ENCODE measurements around the gene APOBEC3C. TPM values are rescaled to one million over a fixed set of nuclear protein-coding genes. Genes with fewer than 3 reads are reported as not detected.
"Not testable (repeated sequence)": the region's sequence is repeated elsewhere in the genome, so short reads cannot be mapped to it uniquely, and the experiment has no call there.

Gene APOBEC3C
- total RNA-seq, 3 donors from 2014 or later (not counting 1 experiment from before 2014, with no cell fraction given) = 144 to 168 (median 155) TPM

DNA sequence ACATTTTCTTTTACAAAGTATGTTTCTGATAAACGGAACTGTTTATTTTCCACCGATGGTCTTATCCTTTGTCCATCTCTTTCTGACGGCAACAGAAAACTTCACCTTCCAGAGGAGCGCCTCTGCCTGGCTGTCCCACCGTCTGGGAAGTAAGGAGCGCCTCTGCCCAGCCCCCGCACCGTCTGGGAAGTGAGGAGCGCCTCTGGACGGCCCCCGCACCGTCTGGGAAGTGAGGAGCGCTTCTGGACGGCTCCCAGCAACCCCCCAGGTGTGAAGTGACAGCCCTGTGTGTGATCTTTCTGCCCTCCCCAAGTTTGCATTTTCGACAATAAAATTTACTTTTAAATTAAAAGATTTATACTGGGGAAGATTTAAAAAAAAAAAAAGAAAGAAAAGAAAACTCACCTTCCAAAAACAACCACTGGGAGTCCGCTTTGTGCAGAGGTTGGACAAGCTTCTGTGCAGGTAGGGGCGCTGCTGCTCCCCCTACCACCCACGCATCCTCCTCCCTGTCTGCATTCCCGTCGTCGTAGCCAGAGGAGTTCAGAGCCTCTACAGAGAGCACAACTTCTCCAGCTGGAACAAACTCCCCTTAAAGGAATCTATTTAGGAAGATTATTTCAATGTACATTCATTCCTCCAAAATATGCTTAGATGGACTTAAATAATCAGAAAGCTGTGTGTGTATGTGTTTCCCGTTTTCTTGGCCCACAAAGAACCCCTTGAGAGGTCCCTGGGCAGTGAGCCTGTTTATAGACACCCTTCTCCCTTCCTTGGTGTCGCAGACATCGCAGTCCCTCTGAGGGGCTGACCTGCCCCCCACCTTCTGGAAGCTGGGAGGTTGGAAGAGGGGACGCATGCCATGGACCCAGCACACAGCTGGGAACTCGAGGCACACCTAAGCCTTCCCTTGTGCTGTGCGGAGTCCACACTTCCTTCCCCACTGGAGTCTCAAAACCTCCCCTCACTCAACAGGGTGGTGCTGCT, 32.8 kb upstream of the APOBEC3C start:
- TF ChIP-seq, protein P1, sequence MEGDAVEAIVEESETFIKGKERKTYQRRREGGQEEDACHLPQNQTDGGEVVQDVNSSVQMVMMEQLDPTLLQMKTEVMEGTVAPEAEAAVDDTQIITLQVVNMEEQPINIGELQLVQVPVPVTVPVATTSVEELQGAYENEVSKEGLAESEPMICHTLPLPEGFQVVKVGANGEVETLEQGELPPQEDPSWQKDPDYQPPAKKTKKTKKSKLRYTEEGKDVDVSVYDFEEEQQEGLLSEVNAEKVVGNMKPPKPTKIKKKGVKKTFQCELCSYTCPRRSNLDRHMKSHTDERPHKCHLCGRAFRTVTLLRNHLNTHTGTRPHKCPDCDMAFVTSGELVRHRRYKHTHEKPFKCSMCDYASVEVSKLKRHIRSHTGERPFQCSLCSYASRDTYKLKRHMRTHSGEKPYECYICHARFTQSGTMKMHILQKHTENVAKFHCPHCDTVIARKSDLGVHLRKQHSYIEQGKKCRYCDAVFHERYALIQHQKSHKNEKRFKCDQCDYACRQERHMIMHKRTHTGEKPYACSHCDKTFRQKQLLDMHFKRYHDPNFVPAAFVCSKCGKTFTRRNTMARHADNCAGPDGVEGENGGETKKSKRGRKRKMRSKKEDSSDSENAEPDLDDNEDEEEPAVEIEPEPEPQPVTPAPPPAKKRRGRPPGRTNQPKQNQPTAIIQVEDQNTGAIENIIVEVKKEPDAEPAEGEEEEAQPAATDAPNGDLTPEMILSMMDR (IDR thresholded peaks at IDR 0.05) = no peak
- peak in 2 of 3 donors; percentile 10 to 43 for ATAC-seq
- peaks cover 25% of the 10 kb centered on the region for H3K4me1 ChIP-seq (ENCODE audit: control insufficient read depth, insufficient read depth, low read length)
- no peaks in the 10 kb centered on the region for H3K27me3 ChIP-seq (ENCODE audit: control insufficient read depth, insufficient read depth, low read length)
- H3K4me3 Mint-ChIP-seq = no peak overlapping the region
- peak overlapping the region; percentile 41 for H3K4me3 ChIP-seq (ENCODE audit: low read length)
- no peaks in the 10 kb centered on the region for H3K27me3 Mint-ChIP-seq (ENCODE audit: low read depth in 2 of 2)
- peaks cover 0 to 17% of the 10 kb centered on the region in 2 donors for H3K4me1 Mint-ChIP-seq
- DNase-seq = peak in 1 of 2 donors; percentile 39
- H3K36me3 ChIP-seq (ENCODE audit: control insufficient read depth, insufficient read depth, low read length) = no peaks in the 10 kb centered on the region
- WGBS (ENCODE audit: insufficient coverage) = 56% methylated on average over 24 of the region's 27 CpGs
- peak overlapping the region in 1 of 2 donors; percentile 89 for H3K27ac Mint-ChIP-seq
- no peak overlapping the region for H3K27ac ChIP-seq (ENCODE audit: low read length)
- no peaks in the 10 kb centered on the region for H3K9me3 ChIP-seq (ENCODE audit: control insufficient read depth, insufficient read depth, low read length)
- no peaks in the 10 kb centered on the region for H3K36me3 Mint-ChIP-seq
- H3K9me3 Mint-ChIP-seq = no peaks in the 10 kb centered on the region
- intact Hi-C loops (cut with micrococcal nuclease) = no loop called here

DNA sequence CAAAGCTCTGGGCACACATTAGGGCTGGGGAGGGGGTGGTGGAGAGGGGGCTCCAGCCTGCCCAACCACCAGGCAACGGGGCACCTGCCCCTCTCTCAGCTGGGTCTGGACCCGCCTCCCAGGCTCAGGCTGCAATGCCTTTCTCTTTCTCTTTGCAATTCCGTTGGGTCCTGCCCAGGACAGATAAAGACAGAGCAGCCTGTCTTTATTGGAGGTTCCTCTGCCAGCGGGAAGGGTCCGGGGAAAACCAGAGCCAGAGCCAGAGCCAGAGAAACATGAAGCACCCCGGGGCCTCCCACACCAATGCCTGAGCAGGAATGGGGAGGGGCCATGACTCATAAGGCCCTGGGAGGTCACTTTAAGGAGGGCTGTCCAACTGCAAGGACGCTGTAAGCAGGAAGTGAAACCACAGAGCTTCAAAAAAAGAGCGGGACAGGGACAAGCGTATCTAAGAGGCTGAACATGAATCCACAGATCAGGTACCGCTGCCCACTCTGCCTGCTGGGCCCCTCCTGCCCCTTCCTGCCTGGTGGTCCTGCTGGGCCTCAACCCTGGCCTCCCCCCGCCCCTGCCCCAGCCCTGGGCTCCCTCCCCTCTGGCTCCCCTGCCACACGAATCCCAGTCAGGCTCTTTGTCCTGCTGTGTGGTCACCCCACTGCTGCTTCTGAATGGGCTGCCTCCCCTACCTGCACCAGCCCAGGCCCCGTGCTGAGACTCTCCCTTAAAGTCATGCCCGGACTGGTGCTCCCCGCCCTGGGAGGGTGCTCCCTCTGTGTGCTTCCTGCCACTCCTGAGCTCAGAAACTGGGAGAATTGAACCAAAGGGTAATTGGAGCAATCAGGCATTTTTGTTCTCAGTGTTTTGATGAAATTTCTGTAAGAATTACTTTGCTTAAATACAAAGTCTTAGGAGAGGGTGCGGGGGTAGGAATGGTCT, 31.8 kb upstream of the APOBEC3C start, which contains the start of gene APOBEC3B:
Gene APOBEC3B, plus strand, starts transcription at position 356 of the 936 bp plus-strand sequence. Its CDS starts 107 bp downstream, at position 463.
- peaks cover 0 to 17% of the 10 kb centered on the region in 2 donors for H3K4me1 Mint-ChIP-seq
- DNase-seq (peak; percentile 75 to 80), ATAC-seq (peak in 2 of 3 donors; percentile 95 to 97)
- H3K27me3 ChIP-seq (ENCODE audit: control insufficient read depth, insufficient read depth, low read length) = no peaks in the 10 kb centered on the region
- TF ChIP-seq, protein P1 (IDR thresholded peaks at IDR 0.05) = no peak
- peak within 1 kb of the TSS; percentile 41 for H3K4me3 ChIP-seq (ENCODE audit: low read length)
- no peak within 1 kb of the TSS for H3K27ac ChIP-seq (ENCODE audit: low read length)
- H3K27ac Mint-ChIP-seq = peak within 1 kb of the TSS in 1 of 2 donors; percentile 89
- no peaks in the 10 kb centered on the region for H3K9me3 ChIP-seq (ENCODE audit: control insufficient read depth, insufficient read depth, low read length)
- H3K4me1 ChIP-seq (ENCODE audit: control insufficient read depth, insufficient read depth, low read length) = peaks cover 25% of the 10 kb centered on the region
- intact Hi-C loops (cut with micrococcal nuclease) = no loop called here
- no peak within 1 kb of the TSS for H3K4me3 Mint-ChIP-seq
- no peaks in the 10 kb centered on the region for H3K36me3 ChIP-seq (ENCODE audit: control insufficient read depth, insufficient read depth, low read length)
- no peaks in the 10 kb centered on the region for H3K9me3 Mint-ChIP-seq
- no peaks in the 10 kb centered on the region for H3K36me3 Mint-ChIP-seq
- no peaks in the 10 kb centered on the region for H3K27me3 Mint-ChIP-seq (ENCODE audit: low read depth in 2 of 2)
- WGBS (ENCODE audit: insufficient coverage) = 21% methylated on average over 16 of the region's 16 CpGs

DNA sequence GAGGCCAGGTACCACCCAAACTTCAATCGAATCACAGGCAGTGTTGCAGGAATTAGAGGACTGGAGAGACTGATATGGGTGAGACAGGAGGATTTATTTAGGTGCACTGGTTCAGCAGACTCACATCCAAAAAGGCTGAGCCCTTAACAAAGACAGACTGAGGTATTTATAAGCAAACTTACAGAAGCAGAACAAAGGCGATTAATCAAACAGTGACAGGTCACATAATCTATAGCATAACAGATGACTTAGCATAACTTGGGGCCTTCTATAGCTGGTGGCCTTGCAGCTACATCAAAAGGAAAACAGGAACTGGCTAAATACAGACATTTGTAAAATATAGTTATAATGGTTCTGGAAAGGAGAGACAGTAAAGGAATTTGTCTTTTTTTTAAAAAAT, 29.8 kb upstream of the APOBEC3C start:
- peak overlapping the region; percentile 50 for H3K27ac ChIP-seq (ENCODE audit: low read length)
- no peak for DNase-seq
- H3K9me3 ChIP-seq (ENCODE audit: control insufficient read depth, insufficient read depth, low read length) = no peaks in the 10 kb centered on the region
- no peaks in the 10 kb centered on the region for H3K36me3 ChIP-seq (ENCODE audit: control insufficient read depth, insufficient read depth, low read length)
- ATAC-seq = no peak
- H3K27me3 ChIP-seq (ENCODE audit: control insufficient read depth, insufficient read depth, low read length) = no peaks in the 10 kb centered on the region
- H3K36me3 Mint-ChIP-seq = no peaks in the 10 kb centered on the region
- 90% methylated on average over 2 of the region's 2 CpGs for WGBS (ENCODE audit: insufficient coverage)
- peaks cover 32% of the 10 kb centered on the region for H3K4me1 ChIP-seq (ENCODE audit: control insufficient read depth, insufficient read depth, low read length)
- peaks cover 0 to 20% of the 10 kb centered on the region in 2 donors for H3K4me1 Mint-ChIP-seq
- intact Hi-C loops (cut with micrococcal nuclease) = no loop called here
- H3K4me3 Mint-ChIP-seq = no peak overlapping the region
- no peak overlapping the region for H3K27ac Mint-ChIP-seq
- no peak overlapping the region for H3K4me3 ChIP-seq (ENCODE audit: low read length)
- no peaks in the 10 kb centered on the region for H3K27me3 Mint-ChIP-seq (ENCODE audit: low read depth in 2 of 2)
- no peaks in the 10 kb centered on the region for H3K9me3 Mint-ChIP-seq
- TF ChIP-seq, protein P1 (IDR thresholded peaks at IDR 0.05) = no peak

DNA sequence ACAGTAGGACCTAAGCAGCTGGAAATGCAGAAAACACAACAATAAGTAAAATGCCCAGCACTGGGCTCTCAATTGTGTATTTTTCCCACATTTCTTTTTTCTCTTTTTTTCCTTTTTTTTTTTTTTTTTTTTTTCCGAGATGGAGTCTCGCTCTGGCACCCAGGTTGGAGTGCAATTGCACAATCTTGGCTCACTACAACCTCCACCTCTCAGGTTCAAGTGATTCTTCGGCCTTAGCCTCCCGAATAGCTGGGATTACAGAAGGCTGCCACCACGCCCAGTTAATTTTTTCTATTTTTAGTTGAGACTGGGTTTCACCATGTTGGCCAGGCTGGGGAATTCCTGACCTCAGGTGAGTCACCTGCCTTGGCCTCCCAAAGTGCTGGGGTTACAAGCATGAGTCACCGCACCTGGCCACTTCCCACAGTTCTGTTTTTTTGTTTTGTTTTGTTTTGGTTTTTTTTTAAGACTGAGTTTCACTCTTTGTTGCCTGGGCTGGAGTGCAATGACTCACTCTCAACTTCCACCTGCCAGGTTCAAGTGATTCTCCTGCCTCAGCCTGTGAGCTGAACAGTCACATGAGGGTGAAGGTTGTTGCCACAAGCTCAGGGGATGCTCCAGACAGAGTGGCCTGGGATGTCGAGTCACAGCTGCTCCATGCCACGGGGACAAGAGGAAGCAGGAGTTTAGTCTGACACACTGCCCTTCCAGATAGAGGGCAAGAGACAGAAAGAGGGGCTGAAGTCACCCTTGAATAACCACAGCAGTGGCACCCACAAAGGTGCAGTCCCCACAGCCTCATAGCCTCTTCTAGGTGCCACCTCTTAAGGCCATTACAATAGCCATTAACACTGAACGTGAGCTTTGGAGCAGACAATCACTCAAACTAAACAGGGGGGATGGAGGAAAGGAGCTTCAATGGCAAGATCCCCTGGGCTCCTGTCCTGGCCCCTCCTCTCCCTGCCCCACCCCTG, 29.0 kb upstream of the APOBEC3C start:
- H3K9me3 Mint-ChIP-seq; H3K27me3 ChIP-seq (ENCODE audit: control insufficient read depth, insufficient read depth, low read length); intact Hi-C loops (cut with micrococcal nuclease); H3K4me3 ChIP-seq (ENCODE audit: low read length); H3K27me3 Mint-ChIP-seq (ENCODE audit: low read depth in 2 of 2); H3K9me3 ChIP-seq (ENCODE audit: control insufficient read depth, insufficient read depth, low read length); H3K36me3 ChIP-seq (ENCODE audit: control insufficient read depth, insufficient read depth, low read length); H3K36me3 Mint-ChIP-seq; H3K4me3 Mint-ChIP-seq: not testable (repeated sequence)
- 36% methylated on average over 7 of the region's 9 CpGs for WGBS (ENCODE audit: insufficient coverage)
- DNase-seq (peak in 1 of 2 donors; percentile 89), ATAC-seq (peak in 2 of 3 donors; percentile 22 to 24)
- Histone ChIP-seq H3K27ac (ENCODE audit: low read length) (peak overlapping the region; percentile 50), H3K4me1 (ENCODE audit: control insufficient read depth, insufficient read depth, low read length) (peaks cover 40% of the 10 kb centered on the region)
- H3K4me1 Mint-ChIP-seq = peaks cover 0 to 25% of the 10 kb centered on the region in 2 donors
- peak overlapping the region in 1 of 2 donors; percentile 42 for H3K27ac Mint-ChIP-seq

Data from natural killer cell (primary cell).